NB4 (cell line): ENCODE results near the gene DAP.

Experiments
- POLR2A ChIP-seq: IDR thresholded peaks from 2 replicates; pipeline ENCODE4 v1.6.1; 2011; ENCODE audit warnings: mild to moderate bottlenecking; ENCODE audit not compliant: insufficient read length; ENCODE audit errors: extremely low read depth
- TF ChIP-seq, protein P1 (sequence below): IDR thresholded peaks from one replicate; pipeline ENCODE4 v1.5.1; 2012; ENCODE audit warnings: low read depth, low read length

DNA sequence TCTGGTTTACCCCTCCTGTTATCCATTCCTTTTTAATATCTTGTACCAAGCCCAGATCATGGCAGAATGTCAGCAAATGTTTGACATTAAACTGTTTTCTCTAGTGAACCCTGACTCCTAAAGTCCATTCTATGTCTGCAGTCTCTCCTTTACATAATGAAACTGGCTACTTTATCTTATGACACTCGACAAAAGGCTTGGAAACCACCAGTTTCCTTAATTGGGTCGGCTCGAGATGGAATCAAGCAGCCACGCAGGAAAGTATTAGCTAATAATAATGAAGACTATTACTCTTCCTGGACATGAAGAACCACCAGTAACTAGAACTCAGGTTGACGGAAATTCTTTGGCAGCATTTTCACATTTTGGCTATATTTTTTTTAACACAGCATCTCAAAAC lies 17.5 kb downstream of the DAP start:
- TF ChIP-seq, protein P1, sequence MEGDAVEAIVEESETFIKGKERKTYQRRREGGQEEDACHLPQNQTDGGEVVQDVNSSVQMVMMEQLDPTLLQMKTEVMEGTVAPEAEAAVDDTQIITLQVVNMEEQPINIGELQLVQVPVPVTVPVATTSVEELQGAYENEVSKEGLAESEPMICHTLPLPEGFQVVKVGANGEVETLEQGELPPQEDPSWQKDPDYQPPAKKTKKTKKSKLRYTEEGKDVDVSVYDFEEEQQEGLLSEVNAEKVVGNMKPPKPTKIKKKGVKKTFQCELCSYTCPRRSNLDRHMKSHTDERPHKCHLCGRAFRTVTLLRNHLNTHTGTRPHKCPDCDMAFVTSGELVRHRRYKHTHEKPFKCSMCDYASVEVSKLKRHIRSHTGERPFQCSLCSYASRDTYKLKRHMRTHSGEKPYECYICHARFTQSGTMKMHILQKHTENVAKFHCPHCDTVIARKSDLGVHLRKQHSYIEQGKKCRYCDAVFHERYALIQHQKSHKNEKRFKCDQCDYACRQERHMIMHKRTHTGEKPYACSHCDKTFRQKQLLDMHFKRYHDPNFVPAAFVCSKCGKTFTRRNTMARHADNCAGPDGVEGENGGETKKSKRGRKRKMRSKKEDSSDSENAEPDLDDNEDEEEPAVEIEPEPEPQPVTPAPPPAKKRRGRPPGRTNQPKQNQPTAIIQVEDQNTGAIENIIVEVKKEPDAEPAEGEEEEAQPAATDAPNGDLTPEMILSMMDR = no peak
- TF ChIP-seq POLR2A = no peak
